K562 (cell line): Measurements from ENCODE around the gene ZNRF3. TPM values are rescaled to one million over a fixed set of nuclear protein-coding genes. Genes with fewer than 3 reads are reported as not detected.
A peak's percentile ranks its signal among the peaks of the same experiment; 100 is the strongest.

ENCODE experiments used
- BCL6 ChIP-seq: fragments of 250-450 bp; sonication (Bioruptor Pico); IDR thresholded peaks from 2 replicates; pipeline ENCODE4 v1.4.0; 2020
- CBFA2T3 ChIP-seq: fragments of 450-650 bp; IDR thresholded peaks from 2 replicates; pipeline ENCODE4 v1.6.1; 2017
- CBFB ChIP-seq: sonication (generic); formaldehyde crosslinking; IDR thresholded peaks from 2 replicates; pipeline ENCODE4 v1.4.0; 2020; ENCODE audit warnings: mild to moderate bottlenecking, missing genetic modification reagents
- CBX1 ChIP-seq: sonication (generic); IDR thresholded peaks from 2 replicates; pipeline ENCODE4 v1.6.1; 2016; ENCODE audit warnings: antibody characterized with exemption, low read depth, mild to moderate bottlenecking
- ETS2 ChIP-seq: IDR thresholded peaks from 2 replicates; pipeline ENCODE4 v1.6.1; 2016; ENCODE audit warnings: borderline replicate concordance, missing genetic modification characterization, mild to moderate bottlenecking, moderate library complexity, missing compliant biosample characterization; ENCODE audit not compliant: poor library complexity, severe bottlenecking
- ETV1 ChIP-seq: fragments of 450-650 bp; conservative IDR thresholded peaks from 2 replicates; pipeline ENCODE4 v1.6.1; 2016; ENCODE audit warnings: missing genetic modification characterization, control low read depth, low read depth, missing compliant biosample characterization
- FOXM1 ChIP-seq, 2 experiments: fragments of 450-650 bp in 1 of 2; sonication (generic) in 1 of 2; formaldehyde crosslinking in 1 of 2; IDR thresholded peaks; 2 replicates each; pipeline versions ENCODE4 v1.6.1 to v1.9.0; 2017 to 2022; ENCODE audit warnings: low read depth in 2 of 2, mild to moderate bottlenecking in 2 of 2, missing genetic modification reagents in 1 of 2, moderate library complexity in 1 of 2
- HMG20A ChIP-seq: fragments of 450-650 bp; formaldehyde crosslinking; conservative IDR thresholded peaks from 2 replicates; pipeline ENCODE4 v1.4.0; 2020; ENCODE audit warnings: mild to moderate bottlenecking, mixed read lengths
- HMGXB4 ChIP-seq: sonication (generic); formaldehyde crosslinking; IDR thresholded peaks from 2 replicates; pipeline ENCODE4 v1.8.1; 2023; ENCODE audit warnings: mild to moderate bottlenecking, missing genetic modification reagents
- IRF9 ChIP-seq: fragments of 450-650 bp; IDR thresholded peaks from 2 replicates; pipeline ENCODE4 v1.6.1; 2016; ENCODE audit warnings: missing biosample characterization, missing genetic modification characterization
- KLF10 ChIP-seq: fragments of 250-450 bp; sonication (Bioruptor Pico); IDR thresholded peaks from 2 replicates; pipeline ENCODE4 v1.6.1; 2021; ENCODE audit warnings: matching md5 sums
- MAZ ChIP-seq, 2 experiments: fragments of 450-650 bp in 1 of 2; sonication (generic) in 1 of 2; formaldehyde crosslinking; IDR thresholded peaks in 1 of 2; conservative IDR thresholded peaks in 1 of 2; 2 replicates each; pipeline versions ENCODE4 v1.4.0 to v1.5.0; 2020; ENCODE audit warnings: mild to moderate bottlenecking in 1 of 2, missing genetic modification reagents in 1 of 2
- MECOM ChIP-seq: fragments of 250-450 bp; sonication (Bioruptor Pico); IDR thresholded peaks from 2 replicates; pipeline ENCODE4 v1.8.0; 2022; ENCODE audit warnings: inconsistent platforms
- MEF2A ChIP-seq: IDR thresholded peaks from 2 replicates; pipeline ENCODE4 v1.6.1; 2011; ENCODE audit warnings: low read depth, mild to moderate bottlenecking, low read length, moderate library complexity; ENCODE audit not compliant: control insufficient read depth
- NCOA6 ChIP-seq: fragments of 450-650 bp; IDR thresholded peaks from 2 replicates; pipeline ENCODE4 v1.6.1; 2017; ENCODE audit warnings: mild to moderate bottlenecking
- NFATC3 ChIP-seq: fragments of 450-650 bp; IDR thresholded peaks from 2 replicates; pipeline ENCODE4 v1.6.1; 2017; ENCODE audit warnings: mild to moderate bottlenecking
- POLR3G ChIP-seq: IDR thresholded peaks from 2 replicates; pipeline ENCODE4 v1.6.1; 2011; ENCODE audit not compliant: insufficient read length, insufficient replicate concordance; ENCODE audit errors: extremely low read depth
- SIX5 ChIP-seq, 2 experiments: IDR thresholded peaks; 2 replicates each; pipeline ENCODE4 v1.6.1; 2011; ENCODE audit warnings: low read length in 2 of 2, borderline replicate concordance in 1 of 2, low read depth in 1 of 2, mild to moderate bottlenecking in 1 of 2, moderate library complexity in 1 of 2; ENCODE audit not compliant: insufficient read depth in 1 of 2
- TFE3 ChIP-seq: fragments of 450-650 bp; formaldehyde crosslinking; IDR thresholded peaks from 2 replicates; pipeline ENCODE4 v1.4.0; 2020; ENCODE audit warnings: mild to moderate bottlenecking, mixed read lengths
- ZNF274 ChIP-seq: IDR thresholded peaks from 2 replicates; pipeline ENCODE4 v1.6.1; 2011; ENCODE audit warnings: low read depth, mild to moderate bottlenecking, low read length, moderate library complexity, borderline replicate concordance
- ZNF408 ChIP-seq: fragments of 250-450 bp; sonication (Bioruptor Pico); IDR thresholded peaks from 2 replicates; pipeline ENCODE4 v1.4.0; 2020; ENCODE audit warnings: low read depth, mild to moderate bottlenecking, moderate library complexity
- ZNF449 ChIP-seq: fragments of 250-450 bp; sonication (Bioruptor Pico); IDR thresholded peaks from 2 replicates; pipeline ENCODE4 v1.8.0; 2022; ENCODE audit warnings: moderate library complexity, mild to moderate bottlenecking, inconsistent platforms
- polyA plus RNA-seq, 8 experiments: library from polyadenylated mRNA; depleted of rRNA in 4 of 8; stranded (reverse) in 5 of 8; unstranded in 3 of 8; fragments of >200 nt; fragmentation: Nextera tagmentation in 2 of 8; fragmentation: Illumina TruSeq in 1 of 8; extraction: Ambion mirVana in 2 of 8; extraction: Trizol in 1 of 8; gene quantifications; 2 replicates each; pipeline versions ENCODE4 v1.2.1 to v1.2.3, GENCODE V29; 2011 to 2014; ENCODE audit warnings: inconsistent platforms in 1 of 8, missing spikeins in 1 of 8
- total RNA-seq, 7 experiments: library from RNA; depleted of rRNA in 6 of 7; stranded (reverse); fragments of >200 nt in 6 of 7; fragmentation: Illumina TruSeq in 2 of 7; extraction: Trizol in 2 of 7; gene quantifications; 2 replicates each; pipeline versions ENCODE4 v1.2.1 to v1.2.3, GENCODE V29; 2011 to 2021; ENCODE audit warnings: low replicate concordance in 1 of 7

ZNRF3 gene
- total and polyA plus RNA-seq, 9 of the 15 experiments (the other 6 are each of a cell fraction or from before 2014, with no cell fraction given): 0.41 to 5.9 (median 1.7) TPM

DNA sequence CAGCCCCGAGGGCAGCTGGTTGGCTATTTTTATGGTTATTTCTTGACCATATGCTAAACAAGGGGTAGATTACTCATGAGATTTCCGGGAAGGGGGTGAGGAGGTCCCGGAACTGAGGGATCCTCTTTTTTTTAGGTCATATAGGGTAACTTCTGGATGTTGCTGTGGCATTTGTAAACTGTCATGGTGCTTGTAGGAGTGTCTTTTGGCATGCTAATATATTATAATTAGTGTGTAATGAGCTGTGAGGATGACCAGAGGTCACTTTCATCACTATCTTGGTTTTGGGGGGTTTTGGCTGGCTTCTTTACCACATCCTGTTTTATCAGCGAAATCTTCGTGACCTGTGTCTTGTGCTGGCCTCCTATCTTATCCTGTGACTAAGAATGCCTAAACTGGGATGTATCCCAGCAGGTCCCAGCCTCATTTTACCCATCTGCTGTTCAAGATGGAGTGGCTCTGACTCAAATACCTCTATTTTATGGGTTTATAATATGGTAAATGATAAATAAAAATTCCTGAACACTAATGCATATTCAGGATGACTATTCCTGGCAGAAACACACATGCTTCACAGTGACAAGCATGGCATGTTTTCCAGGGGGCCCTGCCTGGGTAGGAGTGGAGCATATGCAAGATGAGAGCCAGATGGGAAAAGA, 200.7 kb downstream of the ZNRF3 start (continued):
- no peak for TF ChIP-seq FOXM1 (IDR thresholded peaks at IDR 0.05; ENCODE audit: low read depth)
- no peak for TF ChIP-seq FOXM1 (CRISPR knock-in tag; IDR thresholded peaks at IDR 0.05; ENCODE audit: low read depth)
- no peak for TF ChIP-seq TFE3 (CRISPR knock-in tag)
- no peak for TF ChIP-seq SIX5 (IDR thresholded peaks at IDR 0.05; ENCODE audit: borderline replicate concordance in 1 of 2, insufficient read depth in 1 of 2, low read depth in 1 of 2, low read length in 2 of 2)
- TF ChIP-seq CBFA2T3: 0 out of 2 replicates have a peak, but pooled peaks have one; percentile 8
- no peak for TF ChIP-seq MECOM (CRISPR knock-in tag)
- TF ChIP-seq CBFB: no peak
- TF ChIP-seq HMGXB4: no peak
- no peak for TF ChIP-seq NCOA6
- no peak for TF ChIP-seq HMG20A (CRISPR knock-in tag)
- TF ChIP-seq ZNF449 (CRISPR knock-in tag): 0 out of 2 replicates have a peak, but pooled peaks have one; percentile 18
- no peak for TF ChIP-seq POLR3G
- TF ChIP-seq ZNF408 (CRISPR knock-in tag): no peak
- no peak for TF ChIP-seq MAZ (CRISPR knock-in tag; conservative IDR thresholded peaks at IDR 0.05 in 1 of 2, IDR thresholded peaks at IDR 0.05 in 1 of 2)
- TF ChIP-seq ETS2: no peak
- TF ChIP-seq NFATC3: no peak
- TF ChIP-seq ZNF274: no peak
- TF ChIP-seq BCL6: peak; percentile 80; the same call in 1 of the 2 replicates
- no peak for TF ChIP-seq CBX1
- TF ChIP-seq KLF10 (CRISPR knock-in tag): no peak
- peak; percentile 30 for TF ChIP-seq ETV1
- TF ChIP-seq IRF9: no peak
- no peak for TF ChIP-seq MEF2A
